Smooth muscle cell (in vitro differentiated cells): ENCODE measurements around the gene FRYL. TPM values are rescaled to one million over a fixed set of nuclear protein-coding genes. Genes with fewer than 3 reads are reported as not detected.
A peak's percentile ranks its signal among the peaks of the same experiment; 100 is the strongest.

ENCODE experiments used
- DNase-seq: peaks from one replicate; lab custom pipeline; 2025; ENCODE audit not compliant: unreplicated experiment; lab: John Stamatoyannopoulos, UW
- H2AFZ ChIP-seq: fragments of 200-600 bp; sonication (generic); 2 replicates; pipeline ENCODE4 v1.6.0; 2016; ENCODE audit warnings: antibody characterized with exemption, low read depth, mild to moderate bottlenecking
- H3F3A ChIP-seq: fragments of 200-600 bp; sonication (generic); 2 replicates; pipeline ENCODE4 v1.6.0; 2017; ENCODE audit warnings: antibody characterized with exemption, low read depth
- H3K27ac ChIP-seq: fragments of 200-600 bp; sonication (generic); 2 replicates; pipeline ENCODE4 v1.5.1; 2016; ENCODE audit warnings: low read depth, mild to moderate bottlenecking
- H3K27me3 ChIP-seq: fragments of 200-600 bp; sonication (generic); 2 replicates; pipeline ENCODE4 v1.6.1; 2016; ENCODE audit warnings: low read depth, mild to moderate bottlenecking
- H3K36me3 ChIP-seq: fragments of 200-600 bp; sonication (generic); 2 replicates; pipeline ENCODE4 v1.5.1; 2016; ENCODE audit warnings: low read depth
- H3K4me1 ChIP-seq: fragments of 200-600 bp; sonication (generic); 2 replicates; pipeline ENCODE4 v1.5.1; 2016; ENCODE audit warnings: low read depth
- H3K4me2 ChIP-seq: fragments of 200-600 bp; sonication (generic); 2 replicates; pipeline ENCODE4 v1.6.0; 2016; ENCODE audit warnings: mild to moderate bottlenecking
- H3K4me3 ChIP-seq: fragments of 200-600 bp; sonication (generic); 2 replicates; pipeline ENCODE4 v1.5.1; 2016; ENCODE audit warnings: mild to moderate bottlenecking
- H3K79me2 ChIP-seq: fragments of 200-600 bp; sonication (generic); 2 replicates; pipeline ENCODE4 v1.6.0; 2016; ENCODE audit warnings: low read depth, mild to moderate bottlenecking
- H3K9ac ChIP-seq: fragments of 200-600 bp; sonication (generic); 2 replicates; pipeline ENCODE4 v1.6.0; 2016; ENCODE audit warnings: low read depth
- H3K9me3 ChIP-seq: fragments of 200-600 bp; sonication (generic); replicated peaks from 2 replicates; pipeline ENCODE4 v1.5.1; 2016; ENCODE audit warnings: low read depth
- H4K20me1 ChIP-seq: fragments of 200-600 bp; sonication (generic); 2 replicates; pipeline ENCODE4 v1.6.0; 2016; ENCODE audit warnings: low read depth
- CTCF ChIP-seq: fragments of 200-600 bp; sonication (generic); IDR thresholded peaks from 2 replicates; pipeline ENCODE4 v1.5.1; 2017; ENCODE audit warnings: borderline replicate concordance, mild to moderate bottlenecking, antibody characterized with exemption; ENCODE audit not compliant: insufficient read depth, poor library complexity, severe bottlenecking
- whole genome bisulfite sequencing: methylation state at CpG from one replicate; pipeline ENCODE4 v1.1.7; 2016; ENCODE audit warnings: low lambda C conversion rate; 5-methylcytosine and 5-hydroxymethylcytosine counted together
- polyA plus RNA-seq: library from polyadenylated mRNA; unstranded; fragments of >200 nt; fragmentation: Nextera tagmentation; extraction: Ambion mirVana; gene quantifications from 2 replicates; pipeline ENCODE4 v1.2.1, GENCODE V29; 2016
- total RNA-seq: library from RNA; depleted of rRNA; stranded (reverse); fragments of >200 nt; gene quantifications from 2 replicates; pipeline ENCODE4 v1.2.3, GENCODE V29; 2014

The FRYL gene
- total and polyA plus RNA-seq, 2 experiments from 2014 or later: 14.9 to 56.6 TPM

- Histone ChIP-seq H3K79me2 (peaks cover 37% of the 10 kb centered on the region), H2AFZ (no peak overlapping the region), H3K4me1 (no peaks in the 10 kb centered on the region), H4K20me1 (peaks cover 34% of the 10 kb centered on the region), H3K27me3 (no peaks in the 10 kb centered on the region), H3K4me3 (peak overlapping the region; percentile 6), H3K36me3 (no peaks in the 10 kb centered on the region), H3K27ac (no peak overlapping the region), H3K9ac (no peak overlapping the region), H3F3A (no peaks in the 10 kb centered on the region), H3K4me2 (no peak overlapping the region), H3K9me3 (no peaks in the 10 kb centered on the region)
- no peak for DNase-seq
- TF ChIP-seq CTCF: no peak
- 93% methylated on average over 12 of the region's 12 CpGs for WGBS
Measured at GRCh38 chr4:48680848-48681568, 99.1 kb downstream of the FRYL start.

GRCh38 chr4:48673537-48673936, 106.5 kb downstream of the FRYL start:
- peaks cover 21% of the 10 kb centered on the region for H3K79me2 ChIP-seq
- TF ChIP-seq CTCF: no peak
- no peak overlapping the region for H3K9ac ChIP-seq
- no peaks in the 10 kb centered on the region for H3K36me3 ChIP-seq
- 87% methylated on average over 3 of the region's 3 CpGs for WGBS
- no peak overlapping the region for H2AFZ ChIP-seq
- peaks cover 28% of the 10 kb centered on the region for H4K20me1 ChIP-seq
- H3K4me1 ChIP-seq: no peaks in the 10 kb centered on the region
- no peak overlapping the region for H3K27ac ChIP-seq
- no peak overlapping the region for H3K4me2 ChIP-seq
- H3F3A ChIP-seq: no peaks in the 10 kb centered on the region
- no peaks in the 10 kb centered on the region for H3K27me3 ChIP-seq
- no peak overlapping the region for H3K4me3 ChIP-seq
- no peaks in the 10 kb centered on the region for H3K9me3 ChIP-seq
- DNase-seq: no peak

GRCh38 chr4:48670587-48670986, 109.5 kb downstream of the FRYL start:
- WGBS: 100% methylated on average over 1 of the region's 1 CpG
- H3K9me3 ChIP-seq: no peaks in the 10 kb centered on the region

More at GRCh38 chr4:48670587-48670986, 109.5 kb downstream of the FRYL start:
- H2AFZ ChIP-seq: no peak overlapping the region
- H3K27me3 ChIP-seq: no peaks in the 10 kb centered on the region
- no peak for TF ChIP-seq CTCF
- H3K4me2 ChIP-seq: no peak overlapping the region
- peaks cover 51% of the 10 kb centered on the region for H4K20me1 ChIP-seq
- H3K9ac ChIP-seq: no peak overlapping the region
- no peaks in the 10 kb centered on the region for H3K4me1 ChIP-seq
- no peak for DNase-seq
- H3K79me2 ChIP-seq: peaks cover 20% of the 10 kb centered on the region
- H3F3A ChIP-seq: no peaks in the 10 kb centered on the region
- no peak overlapping the region for H3K4me3 ChIP-seq
- no peak overlapping the region for H3K27ac ChIP-seq
- no peaks in the 10 kb centered on the region for H3K36me3 ChIP-seq
